K562 (cell line): Measurements from ENCODE around the gene NPAS3. TPM values are rescaled to one million over a fixed set of nuclear protein-coding genes. Genes with fewer than 3 reads are reported as not detected.

Experiments used
- CBFA2T2 ChIP-seq: fragments of 450-650 bp; conservative IDR thresholded peaks from 2 replicates; pipeline ENCODE4 v1.6.1; 2017; ENCODE audit warnings: mild to moderate bottlenecking
- MTA1 ChIP-seq: fragments of 450-650 bp; IDR thresholded peaks from 2 replicates; pipeline ENCODE4 v1.6.1; 2017; ENCODE audit warnings: borderline replicate concordance
- PML ChIP-seq: IDR thresholded peaks from 2 replicates; pipeline ENCODE4 v1.6.1; 2012; ENCODE audit warnings: low read length, inconsistent platforms
- TAF9B ChIP-seq: fragments of 450-650 bp; IDR thresholded peaks from 2 replicates; pipeline ENCODE4 v1.6.1; 2018; ENCODE audit warnings: mild to moderate bottlenecking; ENCODE audit not compliant: partially characterized antibody
- polyA plus RNA-seq, 8 experiments: library from polyadenylated mRNA; depleted of rRNA in 4 of 8; stranded (reverse) in 5 of 8; unstranded in 3 of 8; fragments of >200 nt; fragmentation: Nextera tagmentation in 2 of 8; fragmentation: Illumina TruSeq in 1 of 8; extraction: Ambion mirVana in 2 of 8; extraction: Trizol in 1 of 8; gene quantifications; 2 replicates each; pipeline versions ENCODE4 v1.2.1 to v1.2.3, GENCODE V29; 2011 to 2014; ENCODE audit warnings: inconsistent platforms in 1 of 8, missing spikeins in 1 of 8
- total RNA-seq, 7 experiments: library from RNA; depleted of rRNA in 6 of 7; stranded (reverse); fragments of >200 nt in 6 of 7; fragmentation: Illumina TruSeq in 2 of 7; extraction: Trizol in 2 of 7; gene quantifications; 2 replicates each; pipeline versions ENCODE4 v1.2.1 to v1.2.3, GENCODE V29; 2011 to 2021; ENCODE audit warnings: low replicate concordance in 1 of 7
- TF ChIP-seq, protein P1 (sequence below), 2 experiments: fragments of 450-650 bp in 1 of 2; sonication (generic) in 1 of 2; formaldehyde crosslinking in 1 of 2; IDR thresholded peaks; 2 replicates each; pipeline versions ENCODE4 v1.7.1 to v1.9.0; 2016 to 2022; ENCODE audit warnings: inconsistent platforms in 1 of 2, mild to moderate bottlenecking in 1 of 2, missing genetic modification reagents in 1 of 2
- TF ChIP-seq, protein P2 (sequence below), 2 experiments: fragments of 250-450 bp in 1 of 2; fragments of 450-650 bp in 1 of 2; sonication (Bioruptor Pico) in 1 of 2; IDR thresholded peaks; 2 replicates each; pipeline versions ENCODE4 v1.6.1 to v1.8.0; 2016 to 2021; ENCODE audit warnings: mild to moderate bottlenecking in 2 of 2, moderate library complexity in 2 of 2, missing compliant biosample characterization in 1 of 2, missing genetic modification characterization in 1 of 2
- TF ChIP-seq, protein P3 (sequence below): fragments of 450-650 bp; formaldehyde crosslinking; IDR thresholded peaks from 2 replicates; pipeline ENCODE4 v1.4.0; 2022; ENCODE audit warnings: missing genetic modification characterization

The NPAS3 gene
- total and polyA plus RNA-seq, 9 of the 15 experiments (the other 6 are each of a cell fraction or from before 2014, with no cell fraction given) = 0.04 TPM; not detected in 8

DNA sequence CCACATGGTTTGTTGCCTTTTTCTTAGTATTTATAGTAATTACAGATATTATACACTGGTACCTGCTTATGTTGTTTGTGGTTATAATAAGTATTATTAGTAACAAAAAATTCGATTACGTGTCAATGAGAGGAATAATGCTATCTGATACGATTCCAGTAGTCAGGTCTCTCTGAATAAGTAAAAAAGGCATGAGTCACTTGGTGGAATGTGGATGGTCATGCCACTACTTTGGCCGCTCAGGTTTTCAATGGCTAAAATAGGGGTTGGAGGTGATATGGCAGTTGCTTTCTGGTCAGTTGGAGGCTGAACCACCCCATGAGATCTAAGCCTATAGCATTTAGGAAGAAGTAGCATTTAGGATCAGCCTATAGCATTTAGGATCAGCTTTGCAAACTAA is 255.9 kb downstream of the NPAS3 start (continued):
- TF ChIP-seq, protein P1, sequence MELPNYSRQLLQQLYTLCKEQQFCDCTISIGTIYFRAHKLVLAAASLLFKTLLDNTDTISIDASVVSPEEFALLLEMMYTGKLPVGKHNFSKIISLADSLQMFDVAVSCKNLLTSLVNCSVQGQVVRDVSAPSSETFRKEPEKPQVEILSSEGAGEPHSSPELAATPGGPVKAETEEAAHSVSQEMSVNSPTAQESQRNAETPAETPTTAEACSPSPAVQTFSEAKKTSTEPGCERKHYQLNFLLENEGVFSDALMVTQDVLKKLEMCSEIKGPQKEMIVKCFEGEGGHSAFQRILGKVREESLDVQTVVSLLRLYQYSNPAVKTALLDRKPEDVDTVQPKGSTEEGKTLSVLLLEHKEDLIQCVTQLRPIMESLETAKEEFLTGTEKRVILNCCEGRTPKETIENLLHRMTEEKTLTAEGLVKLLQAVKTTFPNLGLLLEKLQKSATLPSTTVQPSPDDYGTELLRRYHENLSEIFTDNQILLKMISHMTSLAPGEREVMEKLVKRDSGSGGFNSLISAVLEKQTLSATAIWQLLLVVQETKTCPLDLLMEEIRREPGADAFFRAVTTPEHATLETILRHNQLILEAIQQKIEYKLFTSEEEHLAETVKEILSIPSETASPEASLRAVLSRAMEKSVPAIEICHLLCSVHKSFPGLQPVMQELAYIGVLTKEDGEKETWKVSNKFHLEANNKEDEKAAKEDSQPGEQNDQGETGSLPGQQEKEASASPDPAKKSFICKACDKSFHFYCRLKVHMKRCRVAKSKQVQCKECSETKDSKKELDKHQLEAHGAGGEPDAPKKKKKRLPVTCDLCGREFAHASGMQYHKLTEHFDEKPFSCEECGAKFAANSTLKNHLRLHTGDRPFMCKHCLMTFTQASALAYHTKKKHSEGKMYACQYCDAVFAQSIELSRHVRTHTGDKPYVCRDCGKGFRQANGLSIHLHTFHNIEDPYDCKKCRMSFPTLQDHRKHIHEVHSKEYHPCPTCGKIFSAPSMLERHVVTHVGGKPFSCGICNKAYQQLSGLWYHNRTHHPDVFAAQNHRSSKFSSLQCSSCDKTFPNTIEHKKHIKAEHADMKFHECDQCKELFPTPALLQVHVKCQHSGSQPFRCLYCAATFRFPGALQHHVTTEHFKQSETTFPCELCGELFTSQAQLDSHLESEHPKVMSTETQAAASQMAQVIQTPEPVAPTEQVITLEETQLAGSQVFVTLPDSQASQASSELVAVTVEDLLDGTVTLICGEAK (IDR thresholded peaks at IDR 0.05) = no peak
- TF ChIP-seq, protein P1 (CRISPR knock-in tag; IDR thresholded peaks at IDR 0.05) = no peak
- TF ChIP-seq TAF9B (no peak), PML (no peak), MTA1 (no peak), CBFA2T2 (no peak)
- TF ChIP-seq, protein P2, sequence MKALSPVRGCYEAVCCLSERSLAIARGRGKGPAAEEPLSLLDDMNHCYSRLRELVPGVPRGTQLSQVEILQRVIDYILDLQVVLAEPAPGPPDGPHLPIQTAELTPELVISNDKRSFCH (CRISPR knock-in tag; IDR thresholded peaks at IDR 0.05) = no peak
- TF ChIP-seq, protein P2 (tag; IDR thresholded peaks at IDR 0.05) = no peak
- TF ChIP-seq, protein P3, sequence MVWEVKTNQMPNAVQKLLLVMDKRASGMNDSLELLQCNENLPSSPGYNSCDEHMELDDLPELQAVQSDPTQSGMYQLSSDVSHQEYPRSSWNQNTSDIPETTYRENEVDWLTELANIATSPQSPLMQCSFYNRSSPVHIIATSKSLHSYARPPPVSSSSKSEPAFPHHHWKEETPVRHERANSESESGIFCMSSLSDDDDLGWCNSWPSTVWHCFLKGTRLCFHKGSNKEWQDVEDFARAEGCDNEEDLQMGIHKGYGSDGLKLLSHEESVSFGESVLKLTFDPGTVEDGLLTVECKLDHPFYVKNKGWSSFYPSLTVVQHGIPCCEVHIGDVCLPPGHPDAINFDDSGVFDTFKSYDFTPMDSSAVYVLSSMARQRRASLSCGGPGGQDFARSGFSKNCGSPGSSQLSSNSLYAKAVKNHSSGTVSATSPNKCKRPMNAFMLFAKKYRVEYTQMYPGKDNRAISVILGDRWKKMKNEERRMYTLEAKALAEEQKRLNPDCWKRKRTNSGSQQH (CRISPR knock-in tag) = no peak
